H1 (cell line): ENCODE results near the gene CREBL2. TPM values are rescaled to one million over a fixed set of nuclear protein-coding genes. Genes with fewer than 3 reads are reported as not detected.

ENCODE experiments used
- CTCF ChIA-PET: fragments of 300-600 bp; sonication (Branson Sonifier 250); formaldehyde crosslinking; loops from one replicate; lab custom pipeline; 2021; ENCODE audit not compliant: partially characterized antibody; lab: Charles Lee
- POLR2A ChIA-PET: fragments of 300-600 bp; sonication (Branson Sonifier 250); formaldehyde crosslinking; loops from one replicate; lab custom pipeline; 2021; ENCODE audit warnings: inconsistent platforms; ENCODE audit not compliant: partially characterized antibody; lab: Charles Lee
- DNase-seq, 2 experiments: peaks; one replicate each; pipeline versions ENCODE4 v3.0.0 to v3.0.0-alpha.2; 2010 to 2022; ENCODE audit warnings: low spot score in 2 of 2, low read depth in 1 of 2, mixed read lengths in 1 of 2
- FAIRE-seq: peaks from 2 replicates; lab custom pipeline; 2011; peaks lifted over from hg19 to GRCh38; lab: Jason Lieb, UNC
- H2AFZ ChIP-seq: 2 replicates; pipeline ENCODE4 v1.8.1; 2012; ENCODE audit warnings: low read length, inconsistent platforms
- H2AK5ac ChIP-seq: 2 replicates; pipeline ENCODE4 v1.6.1; 2013; ENCODE audit warnings: low read depth, low read length
- H2BK120ac ChIP-seq: replicated peaks from 2 replicates; pipeline ENCODE3; 2013; ENCODE audit warnings: low read depth, low read length, inconsistent platforms
- H2BK12ac ChIP-seq: 2 replicates; pipeline ENCODE4 v1.6.1; 2013; ENCODE audit warnings: low read depth, low read length
- H2BK15ac ChIP-seq: 2 replicates; pipeline ENCODE4 v1.6.1; 2013; ENCODE audit warnings: low read length
- H2BK20ac ChIP-seq: 2 replicates; pipeline ENCODE4 v1.6.1; 2013; ENCODE audit warnings: low read length
- H2BK5ac ChIP-seq: 2 replicates; pipeline ENCODE4 v1.6.1; 2013; ENCODE audit warnings: low read depth, low read length
- H3K14ac ChIP-seq: 2 replicates; pipeline ENCODE4 v1.6.1; 2013; ENCODE audit warnings: inconsistent platforms; ENCODE audit not compliant: insufficient read length
- H3K18ac ChIP-seq: 2 replicates; pipeline ENCODE4 v1.6.1; 2013; ENCODE audit warnings: low read length; ENCODE audit errors: extremely low read depth
- H3K23ac ChIP-seq: 2 replicates; pipeline ENCODE4 v1.6.1; 2013; ENCODE audit warnings: inconsistent platforms; ENCODE audit not compliant: insufficient read length
- H3K23me2 ChIP-seq: 2 replicates; pipeline ENCODE4 v1.6.1; 2013; ENCODE audit warnings: low read depth, low read length
- H3K27ac ChIP-seq: 2 replicates; pipeline ENCODE4 v1.6.1; 2011; ENCODE audit warnings: low read depth, low read length, inconsistent platforms
- H3K27me3 ChIP-seq, 4 experiments: replicated peaks in 1 of 4; 1 replicate in 1 of 4; 2 replicates in 3 of 4; pipeline versions ENCODE4 v1.6.1 to v1.8.1; 2011 to 2013; ENCODE audit warnings: low read length in 3 of 4, mild to moderate bottlenecking in 3 of 4, inconsistent platforms in 2 of 4, mixed read lengths in 2 of 4, moderate library complexity in 1 of 4; ENCODE audit not compliant: control insufficient read depth in 3 of 4, insufficient read depth in 3 of 4; ENCODE audit errors: extremely low read depth in 1 of 4
- H3K36me3 ChIP-seq, 4 experiments: 2 replicates each; pipeline versions ENCODE4 v1.6.1 to v1.8.1; 2011 to 2013; ENCODE audit warnings: mild to moderate bottlenecking in 4 of 4, low read length in 3 of 4, moderate library complexity in 2 of 4, control low read depth in 1 of 4, inconsistent platforms in 1 of 4; ENCODE audit not compliant: insufficient read depth in 4 of 4, control insufficient read depth in 2 of 4
- H3K4ac ChIP-seq: replicated peaks from 2 replicates; pipeline ENCODE3; 2013; ENCODE audit warnings: low read length, low read depth, mixed read lengths, inconsistent platforms; ENCODE audit not compliant: insufficient read length
- H3K4me1 ChIP-seq, 4 experiments: replicated peaks in 1 of 4; 1 replicate in 1 of 4; 2 replicates in 3 of 4; pipeline versions ENCODE4 v1.6.1 to v1.8.1; 2011 to 2013; ENCODE audit warnings: low read length in 3 of 4, inconsistent platforms in 2 of 4, mixed read lengths in 1 of 4; ENCODE audit not compliant: insufficient read depth in 4 of 4, control insufficient read depth in 3 of 4
- H3K4me2 ChIP-seq, 2 experiments: 2 replicates each; pipeline versions ENCODE4 v1.6.1 to v1.8.1; 2011 to 2013; ENCODE audit warnings: low read depth in 2 of 2, low read length in 2 of 2, control low read depth in 1 of 2, inconsistent platforms in 1 of 2, mild to moderate bottlenecking in 1 of 2; ENCODE audit not compliant: insufficient read depth in 1 of 2
- H3K4me3 ChIP-seq, 4 experiments: fragments of 200-600, 300-600 bp in 1 of 4; sonication (generic), shearing (Covaris generic), sonication (Bioruptor Twin) in 1 of 4; 2 replicates each; pipeline versions ENCODE4 v1.5.1 to v1.8.1; 2011 to 2016; ENCODE audit warnings: low read length in 4 of 4, low read depth in 3 of 4, control low read depth in 2 of 4, inconsistent platforms in 2 of 4, mild to moderate bottlenecking in 2 of 4, mixed read lengths in 1 of 4, moderate library complexity in 1 of 4; ENCODE audit not compliant: insufficient read depth in 2 of 4; ENCODE audit errors: extremely low read depth in 1 of 4
- H3K56ac ChIP-seq: replicated peaks from 2 replicates; pipeline ENCODE3; 2013; ENCODE audit warnings: low read depth, mild to moderate bottlenecking, mixed read lengths, low read length, inconsistent platforms; ENCODE audit not compliant: insufficient read length
- H3K79me1 ChIP-seq: 2 replicates; pipeline ENCODE4 v1.6.1; 2013; ENCODE audit warnings: low read depth, low read length, control low read depth
- H3K79me2 ChIP-seq, 2 experiments: 2 replicates each; pipeline versions ENCODE4 v1.6.1 to v1.8.1; 2012 to 2013; ENCODE audit warnings: low read length in 2 of 2, mild to moderate bottlenecking in 2 of 2, inconsistent platforms in 1 of 2; ENCODE audit not compliant: insufficient read depth in 2 of 2, control insufficient read depth in 1 of 2
- H3K9ac ChIP-seq, 4 experiments: replicated peaks in 1 of 4; 1 replicate in 1 of 4; 2 replicates in 3 of 4; pipeline versions ENCODE4 v1.6.1 to v1.8.1; 2011 to 2013; ENCODE audit warnings: low read depth in 3 of 4, low read length in 3 of 4, control low read depth in 2 of 4, mild to moderate bottlenecking in 2 of 4, moderate library complexity in 2 of 4, inconsistent platforms in 1 of 4; ENCODE audit errors: extremely low read depth in 1 of 4
- H3K9me3 ChIP-seq, 2 experiments: 2 replicates each; pipeline versions ENCODE4 v1.6.1 to v1.8.1; 2012 to 2013; ENCODE audit warnings: mild to moderate bottlenecking in 2 of 2, moderate library complexity in 2 of 2, control low read depth in 1 of 2, inconsistent platforms in 1 of 2, low read depth in 1 of 2, low read length in 1 of 2, mixed read lengths in 1 of 2; ENCODE audit not compliant: insufficient read depth in 2 of 2
- H4K20me1 ChIP-seq, 2 experiments: replicated peaks in 1 of 2; 2 replicates each; pipeline versions ENCODE3 to v1.8.1; 2011 to 2013; ENCODE audit warnings: inconsistent platforms in 2 of 2, low read length in 2 of 2, mild to moderate bottlenecking in 1 of 2; ENCODE audit not compliant: insufficient read depth in 2 of 2, control insufficient read depth in 1 of 2
- H4K5ac ChIP-seq: 2 replicates; pipeline ENCODE4 v1.6.1; 2013; ENCODE audit warnings: low read length, low read depth, mixed read lengths, inconsistent platforms; ENCODE audit not compliant: insufficient read length
- H4K8ac ChIP-seq: 2 replicates; pipeline ENCODE4 v1.8.0; 2013; ENCODE audit warnings: mild to moderate bottlenecking, moderate library complexity, low read length, inconsistent platforms; ENCODE audit not compliant: insufficient read depth; ENCODE audit errors: extremely low read depth
- H4K91ac ChIP-seq: replicated peaks from 2 replicates; pipeline ENCODE3; 2013; ENCODE audit warnings: low read length, mixed read lengths, inconsistent platforms; ENCODE audit not compliant: insufficient read length
- RAD21 ChIP-seq, 2 experiments: IDR thresholded peaks in 1 of 2; conservative IDR thresholded peaks in 1 of 2; 2 replicates each; pipeline ENCODE4 v1.6.1; 2011; ENCODE audit warnings: low read depth in 2 of 2, low read length in 2 of 2, improper control_type of control experiment in 1 of 2, inconsistent platforms in 1 of 2, mild to moderate bottlenecking in 1 of 2, moderate library complexity in 1 of 2
- SIRT6 ChIP-seq: IDR thresholded peaks from one replicate; pipeline ENCODE4 v1.7.1; 2012; ENCODE audit warnings: low read length, inconsistent platforms
- WGBS, 2 experiments: shearing (Covaris generic) in 1 of 2; methylation state at CpG; one replicate each; pipeline versions ENCODE4 v1.1.6 to v1.1.7; 2013 to 2015; ENCODE audit warnings: low lambda C conversion rate in 2 of 2, mixed read lengths in 2 of 2, inconsistent platforms in 1 of 2, low coverage in 1 of 2, missing lambda C conversion rate in 1 of 2; ENCODE audit not compliant: insufficient replicate concordance in 2 of 2, insufficient coverage in 1 of 2, insufficient read length in 1 of 2; ENCODE audit errors: extremely low coverage in 1 of 2, missing lambda C conversion rate in 1 of 2; 5-methylcytosine and 5-hydroxymethylcytosine counted together
- polyA plus RNA-seq, 7 experiments: library from polyadenylated mRNA; depleted of rRNA in 3 of 7; stranded (reverse) in 5 of 7; unstranded in 2 of 7; fragments of >200 nt in 5 of 7; fragments of 200-250 nt in 2 of 7; gene quantifications; 1 replicate in 5 of 7; 2 replicates in 1 of 7; 4 replicates in 1 of 7; pipeline versions ENCODE4 v1.2.1 to v1.2.3, GENCODE V29; 2011 to 2013; ENCODE audit warnings: missing spikeins in 2 of 7, mixed read lengths in 2 of 7
- total RNA-seq: library from RNA; stranded (reverse); fragmentation: NEBNext Ultra II Directional; extraction: Animal tissue kit (Norgen Biotek cat#: 25700); gene quantifications from 2 replicates; pipeline ENCODE4 v1.2.1, GENCODE V29; 2021

Gene CREBL2
- total and polyA plus RNA-seq, 2 of the 8 experiments (the other 6 are each of a cell fraction or from before 2014, with no cell fraction given) = 9.8 to 18.3 TPM

GRCh38 chr12:12608557-12608957 lies 3.1 kb upstream of the CREBL2 start:
- Histone ChIP-seq H4K5ac (peak overlapping the region; percentile 15), H2BK15ac (no peak overlapping the region), H3K18ac (no peak overlapping the region), H3K23me2 (0 out of 2 replicates have a peak, but pooled peaks cover 4% of the 10 kb centered on the region), H3K14ac (no peak overlapping the region), H3K79me2 (peaks cover 0 to 5% of the 10 kb centered on the region in 2 experiments; a peak in 1 of 4 replicates), H3K27ac (no peak overlapping the region), H3K9me3 (no peaks in the 10 kb centered on the region), H4K91ac (peak overlapping the region; percentile 72), H3K4me1 (peaks cover 0 to 2% (median under 1%) of the 10 kb centered on the region in 4 experiments; a peak in 2 of 7 replicates), H3K79me1 (no peaks in the 10 kb centered on the region), H2AFZ (no peak overlapping the region), H3K23ac (no peak overlapping the region), H3K36me3 (no peaks in the 10 kb centered on the region), H2AK5ac (no peak overlapping the region), H2BK12ac (no peak overlapping the region), H4K20me1 (no peaks in the 10 kb centered on the region), H4K8ac (no peak overlapping the region), H2BK120ac (peak overlapping the region; percentile 43), H3K27me3 (no peaks in the 10 kb centered on the region), H3K4me2 (no peak overlapping the region), H2BK5ac (no peak overlapping the region), H3K9ac (no peak overlapping the region), H3K4ac (no peak overlapping the region), H2BK20ac (0 out of 2 replicates have a peak overlapping the region, but pooled peaks have one; percentile 80), H3K4me3 (no peak overlapping the region), H3K56ac (no peak overlapping the region)
- TF ChIP-seq RAD21 (IDR thresholded peaks at IDR 0.05 in 1 of 2, conservative IDR thresholded peaks at IDR 0.05 in 1 of 2; ENCODE audit: low read depth in 2 of 2, low read length in 2 of 2) (peak; percentile 38 to 41), SIRT6 (no peak)
- 100% methylated on average over 1 of the region's 1 CpG; no CpG with 5 or more reads in 1 of the 2 experiments for WGBS, 2 experiments
- FAIRE-seq (no peak), DNase-seq (no peak)
- ChIA-PET POLR2A (no interaction called here), CTCF (interaction anchor here (0.5 to 1.7 kb wide), 7 partner anchors 8 to 234 kb away, joined by 3 read pairs; no protein-coding TSS in a partner anchor)
